HEK293 (cell line): ENCODE results near the gene ZNF521.
A peak's percentile ranks its signal among the peaks of the same experiment; 100 is the strongest.

ENCODE experiments used
- ZBTB7A ChIP-seq: fragments of 450-650 bp; formaldehyde crosslinking; IDR thresholded peaks from 2 replicates; pipeline ENCODE4 v1.5.1; 2016; ENCODE audit warnings: low read depth, missing biosample characterization, missing genetic modification characterization
- ZNF596 ChIP-seq: fragments of 450-650 bp; IDR thresholded peaks from 2 replicates; pipeline ENCODE4 v1.5.0; 2018; ENCODE audit warnings: missing biosample characterization, mild to moderate bottlenecking, missing genetic modification characterization, moderate library complexity
- TF ChIP-seq, protein P1 (sequence below): fragments of 450-650 bp; formaldehyde crosslinking; IDR thresholded peaks from 2 replicates; pipeline ENCODE4 v1.5.1; 2016; ENCODE audit warnings: missing biosample characterization, missing genetic modification characterization
- TF ChIP-seq, protein P2 (sequence below): fragments of 450-650 bp; formaldehyde crosslinking; IDR thresholded peaks from 2 replicates; pipeline ENCODE4 v1.5.1; 2016; ENCODE audit warnings: missing biosample characterization, missing genetic modification characterization

DNA sequence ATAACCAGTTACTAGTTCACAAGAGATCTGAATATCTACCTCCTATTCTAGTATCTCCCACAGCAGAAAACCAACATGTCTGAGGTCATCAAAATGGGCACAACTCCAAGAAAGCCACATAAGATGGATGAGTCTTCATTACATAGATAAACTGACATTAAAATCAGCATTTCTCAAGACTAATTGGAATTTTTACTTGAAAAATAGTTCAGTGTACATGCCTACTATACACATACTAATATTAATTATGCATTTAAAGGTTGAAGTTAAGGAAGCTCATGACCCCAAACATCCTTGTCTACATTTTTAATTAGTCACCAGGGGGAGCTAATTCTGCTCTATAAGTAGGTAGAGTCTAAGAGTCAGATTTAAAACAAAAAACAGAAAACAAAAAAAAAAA, 41.9 kb downstream of the ZNF521 start:
- TF ChIP-seq, protein P1, sequence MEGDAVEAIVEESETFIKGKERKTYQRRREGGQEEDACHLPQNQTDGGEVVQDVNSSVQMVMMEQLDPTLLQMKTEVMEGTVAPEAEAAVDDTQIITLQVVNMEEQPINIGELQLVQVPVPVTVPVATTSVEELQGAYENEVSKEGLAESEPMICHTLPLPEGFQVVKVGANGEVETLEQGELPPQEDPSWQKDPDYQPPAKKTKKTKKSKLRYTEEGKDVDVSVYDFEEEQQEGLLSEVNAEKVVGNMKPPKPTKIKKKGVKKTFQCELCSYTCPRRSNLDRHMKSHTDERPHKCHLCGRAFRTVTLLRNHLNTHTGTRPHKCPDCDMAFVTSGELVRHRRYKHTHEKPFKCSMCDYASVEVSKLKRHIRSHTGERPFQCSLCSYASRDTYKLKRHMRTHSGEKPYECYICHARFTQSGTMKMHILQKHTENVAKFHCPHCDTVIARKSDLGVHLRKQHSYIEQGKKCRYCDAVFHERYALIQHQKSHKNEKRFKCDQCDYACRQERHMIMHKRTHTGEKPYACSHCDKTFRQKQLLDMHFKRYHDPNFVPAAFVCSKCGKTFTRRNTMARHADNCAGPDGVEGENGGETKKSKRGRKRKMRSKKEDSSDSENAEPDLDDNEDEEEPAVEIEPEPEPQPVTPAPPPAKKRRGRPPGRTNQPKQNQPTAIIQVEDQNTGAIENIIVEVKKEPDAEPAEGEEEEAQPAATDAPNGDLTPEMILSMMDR (tag by site-specific recombination) = peak; percentile 55; the same call in 1 of the 2 replicates
- TF ChIP-seq ZNF596 (tag by site-specific recombination) (no peak), ZBTB7A (no peak)
- TF ChIP-seq, protein P2, sequence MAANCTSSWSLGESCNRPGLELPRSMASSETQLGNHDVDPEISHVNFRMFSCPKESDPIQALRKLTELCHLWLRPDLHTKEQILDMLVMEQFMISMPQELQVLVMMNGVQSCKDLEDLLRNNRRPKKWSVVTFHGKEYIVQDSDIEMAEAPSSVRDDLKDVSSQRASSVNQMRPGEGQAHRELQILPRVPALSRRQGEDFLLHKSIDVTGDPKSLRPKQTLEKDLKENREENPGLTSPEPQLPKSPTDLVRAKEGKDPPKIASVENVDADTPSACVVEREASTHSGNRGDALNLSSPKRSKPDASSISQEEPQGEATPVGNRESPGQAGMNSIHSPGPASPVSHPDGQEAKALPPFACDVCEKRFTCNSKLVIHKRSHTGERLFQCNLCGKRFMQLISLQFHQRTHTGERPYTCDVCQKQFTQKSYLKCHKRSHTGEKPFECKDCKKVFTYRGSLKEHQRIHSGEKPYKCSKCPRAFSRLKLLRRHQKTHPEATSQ = no peak
